ENCODE data around the gene R3HCC1L. TPM values are rescaled to one million over a fixed set of nuclear protein-coding genes. Genes with fewer than 3 reads are reported as not detected.

The R3HCC1L gene
- total and polyA plus RNA-seq, 9 of the 15 experiments (the other 6 are each of a cell fraction or from before 2014, with no cell fraction given): 9.1 to 17.8 (median 12.6) TPM

- TF ChIP-seq ZNF318 (IDR thresholded peaks at IDR 0.05; ENCODE audit: borderline replicate concordance in 1 of 2, low read depth in 1 of 2): no peak
- no peak for TF ChIP-seq RHOXF2B (CRISPR knock-in tag; conservative IDR thresholded peaks at IDR 0.05)
- TF ChIP-seq CBX5 (IDR thresholded peaks at IDR 0.05; ENCODE audit: borderline replicate concordance, low read depth): no peak
- TF ChIP-seq CUX1 (CRISPR knock-in tag; IDR thresholded peaks at IDR 0.05): no peak
- no peak for TF ChIP-seq CREB1 (IDR thresholded peaks at IDR 0.05)
- TF ChIP-seq CREB1 (CRISPR knock-in tag; IDR thresholded peaks at IDR 0.05): no peak
- TF ChIP-seq TAL1 (IDR thresholded peaks at IDR 0.05): no peak
- TF ChIP-seq ELF1 (tag; IDR thresholded peaks at IDR 0.05): no peak
- no peak for TF ChIP-seq RFX7 (CRISPR knock-in tag; IDR thresholded peaks at IDR 0.05)
- no peak for TF ChIP-seq RFX1 (IDR thresholded peaks at IDR 0.05)
- no peak for TF ChIP-seq ZNF12 (CRISPR knock-in tag; IDR thresholded peaks at IDR 0.05)
These were observed 38.8 kb downstream of the R3HCC1L start (continued) for GRCh38 chr10:98173260-98173659.
